GM18498 (cell line): Measurements from ENCODE around the gene PEX5.
"Not testable (repeated sequence)": the region's sequence is repeated elsewhere in the genome, so short reads cannot be mapped to it uniquely, and the experiment has no call there.

Experiments
- ATAC-seq: cut with Tn5 transposase; IDR thresholded peaks from one replicate; pipeline ENCODE4 v1.9.1; 2021; ENCODE audit warnings: mild to moderate bottlenecking, moderate library complexity; ENCODE audit not compliant: unreplicated experiment

Gene PEX5

GRCh38 chr12:7210642-7211151, 21.2 kb downstream of the PEX5 start:
- ATAC-seq: no peak

- no peak for ATAC-seq
These were observed 23.2 kb downstream of the PEX5 start for GRCh38 chr12:7212678-7213077.

- not testable (repeated sequence) for ATAC-seq
These were observed 24.3 kb downstream of the PEX5 start for GRCh38 chr12:7213745-7214144.

DNA sequence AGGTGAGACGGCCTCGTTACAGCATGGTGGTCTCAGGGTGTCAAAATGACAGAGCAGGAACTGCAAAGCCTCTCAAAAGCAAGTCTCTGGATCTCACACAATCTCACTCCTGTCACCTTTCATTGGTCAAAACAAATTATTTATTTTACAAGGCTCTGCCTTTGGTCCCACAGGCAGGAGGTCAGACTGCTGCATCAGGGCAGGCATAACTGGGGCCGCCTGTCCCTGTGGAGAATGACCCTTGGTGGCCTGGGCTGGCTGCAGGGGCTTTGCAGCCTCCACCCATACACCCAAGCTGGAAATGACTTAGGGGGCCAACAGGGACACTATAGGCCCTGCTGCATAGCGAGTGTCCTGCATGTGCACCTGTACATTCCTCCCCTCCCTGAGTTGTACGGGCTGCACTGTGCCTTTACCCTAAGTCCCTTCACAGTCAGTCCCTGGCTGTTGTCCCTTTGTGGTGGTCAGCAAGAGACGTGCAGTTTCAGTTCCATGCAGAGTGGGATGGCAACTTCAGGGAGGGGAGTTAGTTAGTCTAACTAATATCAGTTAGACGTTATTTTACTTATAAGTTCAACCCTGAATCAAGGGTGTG, 28.1 kb downstream of the PEX5 start:
- ATAC-seq: no peak

DNA sequence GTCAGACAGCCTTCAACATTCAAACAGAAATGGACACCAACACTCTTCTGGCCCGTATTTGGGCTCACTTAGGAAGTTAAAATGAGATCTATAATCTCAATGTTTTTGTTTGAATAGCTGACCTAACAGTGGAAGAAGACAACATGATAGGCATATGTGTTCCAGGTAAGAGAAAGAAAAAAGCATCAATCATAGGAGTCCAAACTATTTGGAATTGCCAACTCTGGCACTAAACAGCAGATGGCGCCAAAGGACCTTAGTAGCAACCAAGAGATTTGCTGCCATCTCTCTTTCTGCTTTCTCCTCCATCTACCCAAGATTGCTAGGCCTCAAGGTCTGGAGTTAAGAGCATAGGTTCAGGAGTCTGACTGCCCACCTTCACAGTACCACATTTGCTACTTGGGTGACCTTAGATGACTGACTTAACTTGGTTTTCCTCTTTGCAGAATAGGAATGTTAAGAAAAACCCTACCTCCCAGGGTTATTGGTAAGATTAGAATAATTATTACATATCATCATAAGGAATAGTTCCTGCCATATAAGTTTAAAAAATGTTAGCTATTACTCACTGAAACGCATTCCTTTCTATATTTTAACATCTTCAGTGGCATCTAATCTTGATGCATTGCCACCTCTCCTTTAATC, 30.2 kb downstream of the PEX5 start:
- ATAC-seq: no peak

- ATAC-seq: no peak
These were observed 32.0 kb downstream of the PEX5 start for GRCh38 chr12:7221486-7221885.

- no peak for ATAC-seq
These were observed 40.3 kb downstream of the PEX5 start for GRCh38 chr12:7229741-7230140.

- no peak for ATAC-seq
These were observed 52.0 kb downstream of the PEX5 start for GRCh38 chr12:7241404-7242005.

GRCh38 chr12:7242176-7243101, 53.0 kb downstream of the PEX5 start:
- no peak for ATAC-seq

GRCh38 chr12:7251328-7251996, 62.0 kb downstream of the PEX5 start:
- not testable (repeated sequence) for ATAC-seq

- no peak for ATAC-seq
These were observed 69.6 kb downstream of the PEX5 start for GRCh38 chr12:7259060-7259459.
